Brain pericyte (primary cell): ENCODE results near the gene MEAK7.
"Not testable (repeated sequence)": the region's sequence is repeated elsewhere in the genome, so short reads cannot be mapped to it uniquely, and the experiment has no call there.

Experiments used
- DNase-seq: peaks from one replicate; pipeline ENCODE4 v3.0.0-alpha.2; 2012; ENCODE audit warnings: low read depth, low spot score

The MEAK7 gene

GRCh38 chr16:84532855-84533486 lies 28.5 kb upstream of the MEAK7 start:
- DNase-seq: no peak

GRCh38 chr16:84532291-84532724 lies 27.8 kb upstream of the MEAK7 start:
- DNase-seq: no peak

DNA sequence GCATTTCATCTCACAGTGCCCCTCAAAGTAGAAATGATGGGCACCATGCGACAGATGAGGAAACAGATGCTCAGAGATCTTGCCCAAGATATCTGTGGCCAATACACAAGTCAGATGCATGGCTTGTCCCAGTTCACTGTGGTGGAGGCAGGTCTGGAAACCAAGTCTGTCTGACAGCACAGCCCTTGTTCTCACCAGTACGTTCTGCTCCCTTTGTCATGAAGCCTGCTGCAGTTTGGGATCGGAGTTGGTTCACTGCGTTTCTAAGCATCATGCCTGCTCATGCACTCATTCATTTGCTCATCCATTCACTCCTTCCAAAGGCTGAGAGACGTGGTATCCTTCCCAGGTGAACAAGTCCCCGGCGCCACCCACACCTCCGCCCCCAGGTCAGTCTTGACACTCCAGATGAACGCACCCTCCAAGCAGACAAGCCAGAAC lies 27.2 kb upstream of the MEAK7 start:
- no peak for DNase-seq

DNA sequence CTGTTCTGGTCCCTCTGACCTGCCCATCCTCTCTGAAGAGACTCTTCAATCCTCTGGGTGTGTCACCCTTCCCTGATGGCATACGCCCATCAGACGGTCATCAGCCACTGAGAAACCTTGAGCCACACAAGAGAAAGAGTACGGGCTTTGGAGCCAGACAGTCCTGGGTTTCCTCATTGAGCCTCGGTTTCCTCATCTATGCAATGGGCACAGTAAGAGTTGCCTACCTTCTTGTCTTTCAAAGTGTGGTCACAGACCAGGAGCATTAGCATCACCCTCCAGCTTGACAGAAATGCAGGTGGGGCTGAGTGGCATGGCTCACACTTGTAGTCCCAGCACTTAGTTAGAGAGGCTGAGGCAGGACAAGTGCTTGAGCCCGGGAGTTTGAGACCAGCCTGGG lies 26.1 kb upstream of the MEAK7 start:
- no peak for DNase-seq

GRCh38 chr16:84529607-84530006 lies 25.1 kb upstream of the MEAK7 start:
- no peak for DNase-seq

- DNase-seq: no peak
Measured at GRCh38 chr16:84528322-84528721, 23.9 kb upstream of the MEAK7 start.

DNA sequence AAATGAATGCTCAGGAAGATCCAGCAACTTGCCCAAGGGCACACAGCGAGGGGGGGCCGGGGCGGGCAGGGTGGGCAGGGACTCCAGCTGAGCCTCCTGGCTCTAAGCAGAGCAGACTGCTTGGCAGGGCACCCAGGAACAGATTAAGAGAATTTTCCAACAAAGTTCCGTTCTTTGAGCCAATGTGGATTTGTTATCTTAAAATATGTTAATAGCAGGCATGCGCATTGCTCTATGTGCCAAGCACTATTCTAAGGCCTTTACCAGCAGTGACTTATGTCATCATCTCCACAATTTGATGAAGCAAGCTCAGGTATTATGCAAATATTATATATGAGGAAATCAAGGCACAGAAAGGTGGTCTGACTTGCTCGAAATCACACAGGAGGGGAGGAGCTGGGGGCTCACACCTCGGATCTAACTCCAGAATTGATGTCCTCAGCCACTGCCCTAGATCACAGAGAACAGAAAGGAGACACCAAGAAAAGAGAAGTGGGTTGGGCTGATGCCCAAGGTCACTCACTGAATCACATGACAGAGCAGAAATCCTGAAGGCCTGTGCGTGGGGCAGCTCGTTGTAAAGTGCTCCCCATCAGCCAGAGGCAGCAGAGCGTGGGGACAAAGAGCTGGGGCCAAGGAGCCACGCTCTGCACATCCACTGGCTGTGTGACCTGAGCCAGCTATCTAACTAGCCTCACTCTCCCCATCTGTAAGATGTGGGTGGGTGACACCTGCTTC lies 23.2 kb upstream of the MEAK7 start:
- no peak for DNase-seq

GRCh38 chr16:84526794-84527531 lies 22.5 kb upstream of the MEAK7 start:
- DNase-seq: no peak

DNA sequence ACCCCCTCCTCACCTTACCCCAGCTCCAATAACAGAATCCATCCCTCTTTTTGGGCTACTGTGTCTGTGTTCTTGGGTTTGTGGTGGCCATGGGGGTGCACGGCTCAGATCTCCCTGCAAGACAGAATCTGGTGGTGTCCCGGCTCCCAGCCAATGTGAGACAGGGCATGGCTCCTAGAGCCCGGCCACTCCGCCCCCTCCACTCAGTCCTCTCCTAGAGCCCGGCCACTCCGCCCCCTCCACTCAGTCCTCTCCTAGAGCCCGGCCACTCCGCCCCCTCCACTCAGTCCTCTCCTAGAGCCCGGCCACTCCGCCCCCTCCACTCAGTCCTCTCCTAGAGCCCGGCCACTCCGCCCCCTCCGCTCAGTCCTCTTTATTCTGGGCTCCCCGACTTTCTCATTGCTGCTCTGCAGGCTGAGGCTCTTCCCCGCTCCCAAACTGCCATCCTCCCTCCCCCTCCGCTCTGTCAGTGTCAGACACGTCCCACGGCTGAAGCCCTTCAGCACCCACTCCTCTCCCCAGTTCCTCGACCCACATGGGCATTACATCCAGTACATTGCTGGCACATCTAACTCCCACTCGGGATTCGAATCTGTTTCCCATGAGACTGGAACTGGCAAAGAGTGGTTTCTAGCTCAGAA lies 20.6 kb upstream of the MEAK7 start:
- not testable (repeated sequence) for DNase-seq

- no peak for DNase-seq
Measured at GRCh38 chr16:84524346-84524920, 20.0 kb upstream of the MEAK7 start.

GRCh38 chr16:84521497-84521770 lies 17.0 kb upstream of the MEAK7 start:
- no peak for DNase-seq

- no peak for DNase-seq
Measured at GRCh38 chr16:84520725-84521496, 16.5 kb upstream of the MEAK7 start.

DNA sequence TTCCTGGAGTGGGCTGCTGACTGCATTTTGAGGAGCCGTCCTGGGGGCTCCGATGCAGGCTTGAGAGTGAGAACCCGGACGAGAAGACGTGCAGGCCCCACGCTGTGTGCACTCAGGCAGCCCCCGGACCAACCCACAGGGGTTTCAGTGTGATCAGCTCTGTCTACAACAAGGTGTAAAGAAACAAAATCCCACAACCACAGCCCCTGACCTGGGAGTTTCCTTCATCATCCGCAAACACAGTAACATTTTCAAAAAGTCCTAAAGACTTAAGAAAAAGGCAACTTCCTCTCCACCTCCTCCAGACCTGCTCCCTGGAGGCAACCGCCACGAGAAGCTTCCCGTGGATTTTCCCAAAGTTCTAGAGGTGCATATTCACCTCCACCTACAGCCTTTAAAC lies 15.4 kb upstream of the MEAK7 start:
- no peak for DNase-seq

DNA sequence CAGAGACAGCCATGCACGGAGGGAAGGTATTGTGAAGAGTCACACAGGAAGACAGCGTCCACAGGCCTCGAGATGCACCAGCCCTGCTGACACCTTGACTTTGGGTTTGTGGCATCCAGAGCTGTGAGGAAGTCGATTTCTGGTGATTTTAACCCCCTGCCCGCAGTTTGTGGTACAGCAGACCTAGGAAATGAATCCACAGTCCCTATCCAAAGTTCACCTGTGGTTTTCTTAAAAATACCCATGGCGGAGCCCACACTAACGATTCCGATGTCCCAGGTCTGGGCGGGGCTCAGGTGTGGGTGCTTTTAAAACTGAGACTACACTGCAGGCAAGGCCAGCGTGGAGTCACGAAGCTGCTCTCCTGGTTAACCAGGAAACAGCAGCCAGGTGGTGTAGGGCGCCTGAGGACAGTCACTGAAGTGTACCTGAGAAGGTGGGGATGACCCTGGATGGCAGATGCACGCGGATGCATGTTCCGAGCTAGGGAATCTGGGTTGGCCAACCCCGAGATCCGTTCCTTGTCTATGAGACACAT lies 14.4 kb upstream of the MEAK7 start:
- DNase-seq: no peak

- DNase-seq: not testable (repeated sequence)
Measured at GRCh38 chr16:84518220-84518619, 13.8 kb upstream of the MEAK7 start.

GRCh38 chr16:84517366-84517765 lies 12.9 kb upstream of the MEAK7 start:
- no peak for DNase-seq

- no peak for DNase-seq
Measured at GRCh38 chr16:84514874-84515835, 10.7 kb upstream of the MEAK7 start.

DNA sequence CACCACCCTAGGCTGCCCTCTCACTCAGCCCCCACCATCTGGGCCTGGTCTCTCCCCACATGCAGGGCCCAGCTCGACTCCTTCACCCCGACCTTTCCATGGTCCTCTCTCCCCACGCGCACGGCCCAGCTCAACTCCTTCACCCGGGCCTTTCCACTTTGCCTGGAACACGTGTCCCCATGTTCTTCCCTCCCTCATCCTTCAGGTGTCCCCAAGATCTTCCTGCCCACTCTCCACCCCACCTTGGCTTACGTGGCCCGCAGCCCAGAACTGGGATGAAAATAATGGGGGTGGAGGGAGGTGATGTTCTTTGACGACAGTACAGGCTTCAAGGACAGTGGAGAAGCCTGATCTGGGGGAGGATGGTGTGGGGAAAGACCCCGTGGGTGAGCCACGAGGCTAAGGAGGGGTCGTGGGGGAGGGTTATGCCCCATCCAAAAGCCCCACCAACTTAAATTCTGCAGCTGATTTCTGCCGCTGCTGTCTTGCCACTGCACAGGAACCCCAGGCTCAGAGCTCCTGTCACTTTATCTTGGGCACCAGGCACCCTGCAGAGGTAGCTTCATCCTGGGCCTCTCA lies 9.9 kb upstream of the MEAK7 start:
- DNase-seq: no peak

- DNase-seq: no peak
Measured at GRCh38 chr16:84513666-84514065, 9.2 kb upstream of the MEAK7 start.
